HG03432 (cell line): ENCODE results near the gene BLCAP.
"Not testable (repeated sequence)": the region's sequence is repeated elsewhere in the genome, so short reads cannot be mapped to it uniquely, and the experiment has no call there.

Experiments used
- ATAC-seq: cut with Tn5 transposase; IDR thresholded peaks from one replicate; pipeline ENCODE4 v1.9.1; 2021; ENCODE audit warnings: mild to moderate bottlenecking, moderate library complexity; ENCODE audit not compliant: unreplicated experiment

Gene BLCAP

DNA sequence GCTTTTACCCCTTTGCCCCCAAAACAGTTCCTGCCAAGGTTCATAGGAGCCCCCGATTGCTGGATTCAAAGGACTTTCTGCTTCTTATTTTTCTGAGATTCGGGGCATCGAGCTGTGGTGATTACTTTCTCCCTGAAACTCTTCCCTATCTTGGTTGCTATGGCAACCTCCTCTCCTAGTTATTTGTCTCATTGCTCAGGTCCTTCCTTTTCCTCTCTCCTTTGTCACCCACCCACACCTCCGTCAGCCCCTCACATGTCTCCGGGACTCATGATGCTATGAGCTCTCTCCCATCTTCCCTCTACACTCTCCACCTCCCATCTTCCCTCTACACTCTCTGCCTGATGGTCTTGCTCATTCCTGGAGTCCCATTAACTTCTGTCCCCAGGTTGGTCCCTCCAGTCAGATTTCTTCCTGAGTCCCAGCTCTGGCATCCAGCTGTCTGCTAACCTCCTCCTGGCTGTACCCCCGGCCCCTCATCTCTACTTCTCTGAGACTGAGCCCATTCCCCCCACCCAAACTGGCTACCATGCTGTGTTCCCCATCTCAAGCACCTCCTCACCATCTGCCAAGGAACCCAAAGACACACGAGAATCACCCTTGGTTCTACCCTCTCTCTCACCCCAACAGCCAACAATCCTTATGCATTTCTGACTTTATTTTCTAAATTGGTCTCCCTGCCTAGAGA lies 36.9 kb downstream of the BLCAP start:
- no peak for ATAC-seq

GRCh38 chr20:37486209-37486608 lies 41.5 kb downstream of the BLCAP start:
- not testable (repeated sequence) for ATAC-seq

DNA sequence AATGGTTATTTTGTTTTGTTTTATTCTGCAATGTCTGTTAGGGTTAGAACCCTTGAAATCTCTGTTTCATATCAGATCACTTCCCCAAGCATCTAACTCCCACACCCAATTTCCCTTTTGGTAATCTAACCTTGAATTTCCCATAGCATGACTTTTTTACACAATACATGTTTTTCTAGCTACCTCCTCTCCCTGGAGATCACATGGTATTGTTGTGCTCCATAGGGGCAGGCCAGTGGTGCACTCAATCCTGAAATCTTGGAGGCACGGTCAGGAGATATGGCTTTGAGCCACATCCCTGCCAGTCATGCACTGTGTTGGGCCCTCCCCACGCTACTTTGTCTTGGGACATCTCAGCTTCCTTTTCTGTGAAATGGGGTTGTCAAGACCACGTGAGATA lies 43.3 kb downstream of the BLCAP start:
- no peak for ATAC-seq

DNA sequence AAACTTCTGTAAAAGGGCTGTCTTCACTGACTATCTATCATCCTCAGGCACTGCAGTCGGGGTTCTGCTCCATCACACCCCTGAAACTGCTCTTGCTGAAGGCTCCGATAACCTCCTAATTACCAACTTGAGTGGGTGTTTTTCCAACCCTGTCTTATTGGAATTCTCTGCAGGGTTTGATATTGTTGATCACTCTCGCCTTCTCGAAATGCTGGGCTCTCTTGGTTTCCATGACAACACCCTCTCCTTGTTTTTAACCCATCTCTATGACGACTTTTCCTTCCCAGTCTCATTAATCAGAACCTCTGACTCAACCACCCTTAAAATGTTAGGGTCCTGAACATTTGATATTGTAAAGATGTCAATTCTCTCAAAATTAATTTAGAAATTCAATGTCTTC lies 46.1 kb downstream of the BLCAP start:
- no peak for ATAC-seq

GRCh38 chr20:37480919-37481318 lies 46.8 kb downstream of the BLCAP start:
- ATAC-seq = no peak

DNA sequence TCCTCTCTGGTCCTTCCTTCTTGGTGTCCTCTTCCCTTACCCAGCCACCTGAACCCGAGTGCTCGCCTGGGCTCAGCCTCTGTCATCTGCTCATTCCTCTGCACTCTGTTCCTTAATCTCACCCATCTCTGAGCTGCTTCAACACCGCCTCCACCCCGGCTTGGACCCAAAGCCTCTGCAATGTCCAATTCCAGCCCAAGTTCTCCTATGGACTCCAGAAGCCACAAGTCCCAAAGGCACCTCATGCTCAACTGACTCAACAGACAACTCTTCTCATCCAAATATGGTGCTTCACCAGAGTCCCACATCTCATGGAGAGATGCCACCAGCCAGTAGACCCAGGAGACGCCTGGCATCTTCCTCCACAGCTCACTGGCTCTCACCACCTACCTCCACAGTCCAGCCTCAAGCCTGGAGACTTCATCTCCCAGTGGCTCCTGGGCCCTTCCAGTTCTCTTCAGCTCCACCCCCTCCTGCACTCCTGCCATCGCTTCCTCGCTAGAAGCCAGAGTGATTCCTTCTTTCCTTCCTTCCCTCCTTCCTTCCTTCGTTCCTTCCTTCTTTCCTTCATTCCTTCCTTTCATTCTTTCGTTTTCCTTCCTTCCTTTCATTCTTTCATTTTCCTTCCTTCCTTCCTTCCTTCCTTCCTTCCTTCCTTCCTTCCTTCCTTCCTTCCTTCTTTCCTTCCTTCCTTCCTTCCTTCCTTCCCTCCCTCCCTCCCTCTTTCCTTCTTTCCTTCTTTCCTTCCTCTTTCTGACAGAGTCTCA lies 47.6 kb downstream of the BLCAP start:
- ATAC-seq = no peak

DNA sequence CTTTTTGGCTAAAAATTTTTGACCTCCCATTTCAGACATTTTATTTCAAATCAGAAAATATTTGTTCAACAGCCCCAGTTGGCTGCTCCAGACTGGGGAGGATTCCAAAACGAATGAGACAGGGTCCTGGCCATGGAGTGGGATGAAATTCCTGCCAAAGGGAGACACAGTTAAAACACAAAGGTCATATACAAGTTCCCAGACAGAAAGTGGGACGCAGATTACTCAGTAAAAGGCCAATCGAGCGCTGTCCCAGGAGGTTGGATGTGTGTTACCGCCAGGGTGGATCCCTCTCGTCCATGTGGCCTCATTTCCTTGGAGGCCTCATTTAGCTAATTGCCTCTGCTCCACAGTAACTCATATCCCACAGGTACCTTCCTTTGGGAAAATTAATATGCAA lies 48.4 kb downstream of the BLCAP start:
- ATAC-seq = no peak

GRCh38 chr20:37477041-37477440 lies 50.6 kb downstream of the BLCAP start:
- no peak for ATAC-seq

GRCh38 chr20:37475252-37475651 lies 52.4 kb downstream of the BLCAP start:
- no peak for ATAC-seq

GRCh38 chr20:37474386-37474785 lies 53.3 kb downstream of the BLCAP start:
- ATAC-seq = no peak

DNA sequence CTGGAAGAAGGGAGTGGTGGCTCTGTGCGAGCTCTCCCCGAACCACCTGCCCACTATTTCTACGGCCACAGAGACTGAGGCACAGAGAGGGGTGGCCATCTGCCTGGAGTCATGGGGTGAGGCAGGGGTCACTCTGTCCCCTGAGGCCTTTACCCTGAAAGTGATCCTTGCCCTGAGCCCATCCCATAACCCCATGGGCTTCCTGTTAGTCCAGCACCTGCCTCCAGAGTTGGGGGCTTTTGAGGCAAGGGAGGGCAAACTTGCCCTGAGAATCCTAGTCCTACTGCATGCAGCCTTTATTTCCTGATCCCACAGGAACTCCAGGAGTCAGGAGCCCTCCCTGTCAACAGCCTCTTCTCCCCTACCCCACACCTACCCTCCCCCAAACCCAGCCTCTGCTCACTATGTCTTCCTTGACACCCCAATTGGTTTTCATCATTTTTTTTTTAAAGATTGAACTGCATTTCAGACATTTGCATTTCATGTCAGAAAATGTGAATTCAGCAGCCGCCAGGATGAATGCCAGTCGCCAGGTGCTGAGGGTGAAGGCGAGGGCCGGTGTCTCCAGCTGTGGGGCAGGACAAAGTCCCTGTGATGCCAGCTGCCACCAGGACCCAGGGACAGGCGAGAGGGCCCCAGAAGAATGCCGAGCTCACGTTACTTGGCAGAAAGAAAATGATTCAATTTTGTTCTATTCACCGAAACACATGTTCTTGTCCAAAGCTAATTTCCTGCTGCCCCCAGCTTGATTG lies 54.3 kb downstream of the BLCAP start:
- ATAC-seq = no peak

DNA sequence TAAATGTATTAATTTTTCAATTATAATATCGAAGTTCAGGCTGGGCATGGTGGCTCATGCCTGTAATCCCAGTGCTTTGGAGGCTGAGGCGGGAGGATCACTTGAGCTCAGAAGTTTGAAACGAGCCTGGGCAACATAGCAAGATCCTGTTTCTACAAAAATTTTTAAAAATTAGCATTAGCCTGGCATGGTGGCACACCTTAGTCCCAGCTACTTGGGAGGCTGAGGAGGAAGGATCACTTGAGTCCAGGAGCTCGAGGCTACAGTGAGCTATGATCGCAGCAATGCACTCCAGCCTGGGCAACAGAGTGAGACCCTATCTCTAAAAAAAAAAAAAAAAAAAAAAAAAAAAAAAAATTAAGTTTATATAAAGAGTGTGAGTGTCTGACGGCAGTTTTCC lies 55.2 kb downstream of the BLCAP start:
- not testable (repeated sequence) for ATAC-seq

- ATAC-seq = no peak
Measured at GRCh38 chr20:37471741-37472235, 55.9 kb downstream of the BLCAP start.

DNA sequence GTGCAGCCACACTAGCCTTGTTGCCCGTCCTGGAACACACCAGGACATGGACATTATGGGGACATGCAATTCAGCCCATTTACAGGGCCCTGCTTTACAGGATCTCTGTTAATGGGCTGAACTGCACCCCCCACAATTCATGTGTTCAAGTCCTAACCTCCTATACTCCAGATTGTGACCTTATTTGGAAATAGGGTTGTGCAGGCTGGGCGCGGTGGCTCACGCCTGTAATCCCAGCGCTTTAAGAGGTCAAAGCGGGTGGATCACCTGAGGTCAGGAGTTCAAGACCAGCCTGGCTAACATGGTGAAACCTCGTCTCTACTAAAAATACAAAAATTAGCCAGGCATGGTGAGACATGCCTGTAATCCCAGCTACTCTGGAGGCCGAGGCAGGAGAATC lies 57.5 kb downstream of the BLCAP start:
- ATAC-seq = not testable (repeated sequence)

DNA sequence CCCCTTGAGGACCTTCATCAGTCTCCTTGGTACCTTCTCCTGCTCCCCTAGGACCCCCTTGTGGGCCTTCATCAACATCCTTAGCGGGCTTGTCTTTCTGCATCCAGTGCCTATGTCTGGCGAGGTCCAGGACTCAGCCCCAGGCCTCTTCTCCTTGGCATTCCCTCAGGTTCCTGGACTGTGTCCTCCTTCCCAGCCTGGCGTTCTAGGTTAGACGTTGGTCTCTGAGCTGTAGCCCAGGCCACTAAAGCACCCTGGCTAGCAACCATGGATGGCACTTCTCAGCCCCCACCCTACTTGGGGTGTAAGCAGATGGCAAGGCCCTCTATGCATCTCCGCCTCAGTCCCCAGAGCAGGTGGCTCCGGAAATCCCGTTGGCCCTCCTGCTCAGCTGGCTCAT lies 58.1 kb downstream of the BLCAP start:
- no peak for ATAC-seq

- ATAC-seq = no peak
Measured at GRCh38 chr20:37468886-37469285, 58.8 kb downstream of the BLCAP start.
